Kidney (tissue), 14 donors: ENCODE measurements around the gene SCTR. TPM values are rescaled to one million over a fixed set of nuclear protein-coding genes. Genes with fewer than 3 reads are reported as not detected.

Source experiments
- DNase-seq, 5 donors: peaks; one replicate each; pipeline ENCODE4 v3.0.0-alpha.2; 2013 to 2020
- FAIRE-seq: peaks from 2 replicates; lab custom pipeline; 2012; peaks lifted over from hg19 to GRCh38; lab: Jason Lieb, UNC
- H3K27ac ChIP-seq, 2 donors: one replicate each; pipeline ENCODE4 v1.7.0; 2013; ENCODE audit warnings: low read depth in 2 of 2, low read length in 2 of 2, inconsistent platforms in 1 of 2
- H3K27me3 ChIP-seq: one replicate; pipeline ENCODE4 v1.7.1; 2013; ENCODE audit warnings: low read length, inconsistent platforms; ENCODE audit not compliant: control insufficient read depth, insufficient read depth
- H3K36me3 ChIP-seq, 3 donors: one replicate each; pipeline versions ENCODE4 v1.7.0 to v1.7.1; 2013; ENCODE audit warnings: low read length in 3 of 3, control low read depth in 1 of 3, inconsistent platforms in 1 of 3; ENCODE audit not compliant: insufficient read depth in 3 of 3, control insufficient read depth in 2 of 3
- H3K4me1 ChIP-seq, 3 donors: one replicate each; pipeline versions ENCODE4 v1.7.0 to v1.7.1; 2013; ENCODE audit warnings: low read length in 3 of 3, inconsistent platforms in 1 of 3, low read depth in 1 of 3; ENCODE audit not compliant: control insufficient read depth in 2 of 3, insufficient read depth in 2 of 3
- H3K4me3 ChIP-seq, 3 donors: one replicate each; pipeline versions ENCODE4 v1.7.0 to v1.8.1; 2013; ENCODE audit warnings: low read length in 3 of 3, control low read depth in 1 of 3, inconsistent platforms in 1 of 3
- H3K9ac ChIP-seq, 3 donors: one replicate each; pipeline versions ENCODE4 v1.7.0 to v1.7.1; 2013; ENCODE audit warnings: low read length in 3 of 3, control low read depth in 1 of 3, inconsistent platforms in 1 of 3
- H3K9me3 ChIP-seq, 3 donors: one replicate each; pipeline versions ENCODE4 v1.7.0 to v1.7.1; 2013; ENCODE audit warnings: low read length in 3 of 3, control low read depth in 1 of 3, inconsistent platforms in 1 of 3; ENCODE audit not compliant: control insufficient read depth in 2 of 3, insufficient read depth in 1 of 3
- CTCF ChIP-seq: IDR thresholded peaks from 3 replicates; pipeline ENCODE4 v1.5.1; 2012; ENCODE audit warnings: mild to moderate bottlenecking, moderate library complexity, borderline replicate concordance; ENCODE audit not compliant: insufficient read depth; ENCODE audit errors: extremely low read depth
- intact Hi-C: fragments of 100-400 bp; cut with DNase I; formaldehyde crosslinking; loops from one replicate; pipeline ENCODE4 v1.11.1; 2022
- polyA plus RNA-seq: library from polyadenylated mRNA; stranded (reverse); fragments of 350-450 nt; fragmentation: Illumina TruSeq; extraction: RNeasy Lipid Tissue Mini Kit (QIAGEN cat#74804); gene quantifications from one replicate; pipeline ENCODE4 v1.2.3, GENCODE V29; 2014; ENCODE audit warnings: low read depth, low replicate concordance; ENCODE audit not compliant: insufficient read depth
- total RNA-seq: library from RNA; stranded (reverse); fragmentation: NEBNext Ultra II Directional; extraction: Animal tissue kit (Norgen Biotek cat#: 25700); gene quantifications from one replicate; pipeline ENCODE4 v1.2.1, GENCODE V29; 2021
- donor health status: control.
- donor health status: control.
- donor health status: control.
- donor health status: control.
- donor health status: control.
- donor health status: DM: yes; HTN: yes; CAD: no.
- donor health status: Normal renal cell carcinoma (clear cell type).

The SCTR gene
- total and polyA plus RNA-seq, 2 donors from 2014 or later: 7.3 to 15.9 TPM

- Histone ChIP-seq H3K4me3 (peak overlapping the region in 1 of 3 donors; percentile 5), H3K9me3 (no peaks in the 10 kb centered on the region), H3K9ac (peak overlapping the region in 1 of 3 donors; percentile 60), H3K36me3 (no peaks in the 10 kb centered on the region), H3K27ac (peak overlapping the region; percentile 88 to 97), H3K27me3 (no peaks in the 10 kb centered on the region), H3K4me1 (peaks cover 0 to 60% (median 46%) of the 10 kb centered on the region in 3 donors)
- no peak for TF ChIP-seq CTCF
- peak; percentile 74 to 90 (median 83) for DNase-seq
- FAIRE-seq: peak; percentile 91
- intact Hi-C loops: no loop called here
Observed at GRCh38 chr2:119487434-119488244, 36.6 kb downstream of the SCTR start.

- no peak for TF ChIP-seq CTCF
- Histone ChIP-seq H3K27me3 (no peaks in the 10 kb centered on the region), H3K9me3 (no peaks in the 10 kb centered on the region), H3K4me1 (peaks cover 0 to 54% (median 46%) of the 10 kb centered on the region in 3 donors), H3K9ac (peak overlapping the region in 1 of 3 donors; percentile 56), H3K27ac (peak overlapping the region; percentile 88 to 97), H3K4me3 (no peak overlapping the region), H3K36me3 (no peaks in the 10 kb centered on the region)
- no peak for DNase-seq
- FAIRE-seq: no peak
- intact Hi-C loops: no loop called here
Observed at GRCh38 chr2:119486886-119487285, 37.4 kb downstream of the SCTR start.

DNA sequence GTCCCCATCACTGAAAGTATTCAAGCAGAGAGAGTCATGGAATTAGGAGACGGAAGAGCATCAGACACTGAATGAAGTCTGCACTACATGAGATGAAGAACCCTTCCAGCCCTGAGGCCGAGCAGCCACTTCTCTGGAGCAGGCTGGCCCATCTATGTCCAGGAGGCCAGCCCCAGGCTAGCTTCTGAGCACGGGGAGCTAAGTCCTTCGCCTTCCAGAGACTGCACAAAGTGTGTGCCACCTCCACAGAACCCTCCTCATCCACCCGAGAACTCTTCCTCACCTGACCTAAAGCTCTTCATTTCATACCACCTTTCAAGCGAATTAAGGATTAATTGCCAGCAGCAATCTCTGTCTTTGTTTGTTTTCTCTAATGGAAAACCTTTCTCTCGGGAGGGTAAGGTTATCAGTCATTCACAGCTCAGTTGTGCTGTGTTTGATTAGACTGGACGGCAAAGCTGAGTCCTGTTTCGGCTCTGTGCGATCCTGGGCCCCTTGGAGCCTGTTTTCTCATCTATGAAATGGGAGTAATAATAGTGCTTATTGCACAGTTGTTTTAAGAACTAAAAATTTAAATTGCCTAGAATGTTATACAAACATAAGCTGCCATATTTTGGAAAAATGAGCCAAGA, 38.0 kb downstream of the SCTR start:
- Histone ChIP-seq H3K9ac (peak overlapping the region in 1 of 3 donors; percentile 56), H3K4me3 (no peak overlapping the region), H3K36me3 (no peaks in the 10 kb centered on the region), H3K27me3 (no peaks in the 10 kb centered on the region), H3K27ac (peak overlapping the region; percentile 88 to 97), H3K9me3 (no peaks in the 10 kb centered on the region), H3K4me1 (peaks cover 0 to 51% (median 43%) of the 10 kb centered on the region in 3 donors)
- intact Hi-C loops: no loop called here
- DNase-seq: no peak
- FAIRE-seq: no peak
- TF ChIP-seq CTCF: no peak
